Body of pancreas (tissue), 4 donors: ENCODE results near the gene CATSPER4.

Source experiments
- POLR2A ChIP-seq, 3 donors: fragments of 450-650 bp; IDR thresholded peaks; one replicate each; pipeline ENCODE4 v1.6.1; 2016; ENCODE audit warnings: antibody characterized with exemption in 3 of 3, mild to moderate bottlenecking in 2 of 3
- TF ChIP-seq, protein P1 (sequence below), 7 experiments: fragments of 450-650 bp in 4 of 7; fragments of 200-600 bp in 3 of 7; sonication (generic) in 3 of 7; IDR thresholded peaks; one replicate each; pipeline ENCODE4 v1.5.1; 2016 to 2019; ENCODE audit warnings: antibody characterized with exemption in 7 of 7

DNA sequence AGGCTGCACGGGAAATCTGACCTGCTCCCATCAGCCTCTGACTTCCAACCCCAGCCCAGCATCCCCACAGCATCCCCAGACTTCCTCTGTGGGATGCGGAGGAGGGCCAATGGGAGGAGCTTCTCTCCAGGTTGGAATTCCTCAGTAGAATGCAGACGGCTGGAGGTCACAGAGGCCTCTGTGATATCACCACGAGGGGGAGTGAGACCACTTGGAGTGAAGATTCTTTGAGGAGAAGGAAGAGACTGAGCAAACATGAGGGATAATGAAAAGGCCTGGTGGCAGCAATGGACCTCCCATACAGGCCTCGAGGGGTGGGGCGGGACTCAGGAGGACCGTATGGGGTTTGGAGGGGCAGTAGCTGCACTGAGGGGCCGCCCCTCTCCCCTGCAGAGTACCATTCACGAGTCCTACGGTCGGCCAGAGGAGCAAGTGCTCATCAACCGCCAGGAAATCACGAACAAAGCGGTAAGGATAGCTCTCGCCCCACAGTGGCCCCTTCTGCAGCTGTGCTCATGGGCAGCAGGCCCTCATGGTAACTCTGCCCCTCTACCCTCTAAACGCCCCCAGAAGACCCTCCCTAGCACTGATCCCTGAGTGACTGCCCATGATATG, at the start of gene CATSPER4:
- TF ChIP-seq, protein P1, sequence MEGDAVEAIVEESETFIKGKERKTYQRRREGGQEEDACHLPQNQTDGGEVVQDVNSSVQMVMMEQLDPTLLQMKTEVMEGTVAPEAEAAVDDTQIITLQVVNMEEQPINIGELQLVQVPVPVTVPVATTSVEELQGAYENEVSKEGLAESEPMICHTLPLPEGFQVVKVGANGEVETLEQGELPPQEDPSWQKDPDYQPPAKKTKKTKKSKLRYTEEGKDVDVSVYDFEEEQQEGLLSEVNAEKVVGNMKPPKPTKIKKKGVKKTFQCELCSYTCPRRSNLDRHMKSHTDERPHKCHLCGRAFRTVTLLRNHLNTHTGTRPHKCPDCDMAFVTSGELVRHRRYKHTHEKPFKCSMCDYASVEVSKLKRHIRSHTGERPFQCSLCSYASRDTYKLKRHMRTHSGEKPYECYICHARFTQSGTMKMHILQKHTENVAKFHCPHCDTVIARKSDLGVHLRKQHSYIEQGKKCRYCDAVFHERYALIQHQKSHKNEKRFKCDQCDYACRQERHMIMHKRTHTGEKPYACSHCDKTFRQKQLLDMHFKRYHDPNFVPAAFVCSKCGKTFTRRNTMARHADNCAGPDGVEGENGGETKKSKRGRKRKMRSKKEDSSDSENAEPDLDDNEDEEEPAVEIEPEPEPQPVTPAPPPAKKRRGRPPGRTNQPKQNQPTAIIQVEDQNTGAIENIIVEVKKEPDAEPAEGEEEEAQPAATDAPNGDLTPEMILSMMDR (IDR thresholded peaks at IDR 0.05): peak in 4 of 7 experiments; percentile 17 to 28 (median 21)
- no peak for TF ChIP-seq POLR2A (IDR thresholded peaks at IDR 0.05)
